HepG2 (cell line): ENCODE data around the gene RASD2. TPM values are rescaled to one million over a fixed set of nuclear protein-coding genes. Genes with fewer than 3 reads are reported as not detected.

Experiments used
- AKAP8 ChIP-seq: sonication (generic); formaldehyde crosslinking; IDR thresholded peaks from 2 replicates; pipeline ENCODE4 v1.5.1; 2020; ENCODE audit warnings: mild to moderate bottlenecking, missing genetic modification reagents
- ARNT2 ChIP-seq: sonication (generic); formaldehyde crosslinking; IDR thresholded peaks from 2 replicates; pipeline ENCODE4 v1.8.0; 2022; ENCODE audit warnings: mild to moderate bottlenecking, low read depth, missing genetic modification reagents, moderate library complexity
- HHEX ChIP-seq: IDR thresholded peaks from 2 replicates; pipeline ENCODE4 v1.6.1; 2016; ENCODE audit warnings: control low read depth
- HNRNPL ChIP-seq: fragments of 200-400 bp; formaldehyde crosslinking; IDR thresholded peaks from 2 replicates; pipeline ENCODE4 v1.6.1; 2017; ENCODE audit warnings: mild to moderate bottlenecking, low read depth, low read length
- HNRNPLL ChIP-seq: fragments of 200-400 bp; formaldehyde crosslinking; IDR thresholded peaks from 2 replicates; pipeline ENCODE4 v1.6.1; 2017; ENCODE audit warnings: mild to moderate bottlenecking, low read depth, low read length; ENCODE audit not compliant: poor library complexity, severe bottlenecking
- KDM3A ChIP-seq: IDR thresholded peaks from 2 replicates; pipeline ENCODE4 v1.6.1; 2018; ENCODE audit warnings: low read depth, missing compliant biosample characterization
- KDM5B ChIP-seq: sonication (generic); formaldehyde crosslinking; IDR thresholded peaks from 2 replicates; pipeline ENCODE4 v1.4.0; 2020; ENCODE audit warnings: missing genetic modification reagents, mild to moderate bottlenecking, borderline replicate concordance
- NAIF1 ChIP-seq: sonication (generic); formaldehyde crosslinking; IDR thresholded peaks from 2 replicates; pipeline ENCODE4 v1.5.0; 2020; ENCODE audit warnings: mild to moderate bottlenecking, missing genetic modification reagents, borderline replicate concordance
- ONECUT2 ChIP-seq: sonication (generic); formaldehyde crosslinking; IDR thresholded peaks from 2 replicates; pipeline ENCODE4 v1.4.0; 2020; ENCODE audit warnings: missing genetic modification reagents
- PAX8 ChIP-seq: sonication (generic); formaldehyde crosslinking; IDR thresholded peaks from 2 replicates; pipeline ENCODE4 v1.8.0; 2022; ENCODE audit warnings: mild to moderate bottlenecking, missing genetic modification reagents, borderline replicate concordance
- PHF8 ChIP-seq: sonication (generic); formaldehyde crosslinking; IDR thresholded peaks from 2 replicates; pipeline ENCODE4 v1.5.0; 2020; ENCODE audit warnings: missing genetic modification reagents
- PRMT3 ChIP-seq: sonication (generic); formaldehyde crosslinking; IDR thresholded peaks from 2 replicates; pipeline ENCODE4 v1.8.1; 2022; ENCODE audit warnings: low read depth, mild to moderate bottlenecking, moderate library complexity, missing genetic modification reagents, borderline replicate concordance
- RAD51 ChIP-seq: fragments of 450-650 bp; IDR thresholded peaks from 2 replicates; pipeline ENCODE4 v1.6.1; 2016; ENCODE audit warnings: borderline replicate concordance
- REXO4 ChIP-seq: sonication (generic); formaldehyde crosslinking; IDR thresholded peaks from 2 replicates; pipeline ENCODE4 v1.8.0; 2022; ENCODE audit warnings: missing genetic modification reagents, mild to moderate bottlenecking, borderline replicate concordance
- RFX5 ChIP-seq: IDR thresholded peaks from 2 replicates; pipeline ENCODE4 v1.6.1; 2011; ENCODE audit warnings: low read depth, low read length, improper control_type of control experiment
- SALL1 ChIP-seq: sonication (generic); formaldehyde crosslinking; IDR thresholded peaks from 2 replicates; pipeline ENCODE4 v1.8.0; 2022; ENCODE audit warnings: mild to moderate bottlenecking, missing genetic modification reagents
- SPEN ChIP-seq: sonication (generic); formaldehyde crosslinking; IDR thresholded peaks from 2 replicates; pipeline ENCODE4 v1.5.1; 2020; ENCODE audit warnings: low read depth, mild to moderate bottlenecking, missing genetic modification reagents
- ZFP1 ChIP-seq: IDR thresholded peaks from 2 replicates; pipeline ENCODE4 v1.6.1; 2016
- ZFY ChIP-seq: sonication (generic); formaldehyde crosslinking; IDR thresholded peaks from 2 replicates; pipeline ENCODE4 v1.4.0; 2020; ENCODE audit warnings: missing genetic modification reagents
- ZMYM2 ChIP-seq: sonication (generic); formaldehyde crosslinking; IDR thresholded peaks from 2 replicates; pipeline ENCODE4 v1.8.0; 2022; ENCODE audit warnings: mild to moderate bottlenecking, missing genetic modification reagents
- ZNF235 ChIP-seq: sonication (generic); formaldehyde crosslinking; IDR thresholded peaks from 2 replicates; pipeline ENCODE4 v1.8.1; 2023; ENCODE audit warnings: mild to moderate bottlenecking, missing genetic modification reagents, borderline replicate concordance
- ZNF468 ChIP-seq: sonication (generic); formaldehyde crosslinking; IDR thresholded peaks from 2 replicates; pipeline ENCODE4 v1.8.0; 2022; ENCODE audit warnings: mild to moderate bottlenecking, moderate library complexity, missing genetic modification reagents
- ZNF547 ChIP-seq: sonication (generic); formaldehyde crosslinking; IDR thresholded peaks from 2 replicates; pipeline ENCODE4 v1.5.1; 2020; ENCODE audit warnings: mild to moderate bottlenecking, missing genetic modification reagents
- ZNF672 ChIP-seq: sonication (generic); formaldehyde crosslinking; IDR thresholded peaks from 2 replicates; pipeline ENCODE4 v1.8.1; 2022; ENCODE audit warnings: missing genetic modification reagents
- ZNF772 ChIP-seq: sonication (generic); formaldehyde crosslinking; IDR thresholded peaks from 2 replicates; pipeline ENCODE4 v1.5.0; 2020; ENCODE audit warnings: mild to moderate bottlenecking, missing genetic modification reagents
- ZNF776 ChIP-seq: sonication (generic); formaldehyde crosslinking; IDR thresholded peaks from 2 replicates; pipeline ENCODE4 v1.4.0; 2020; ENCODE audit warnings: mild to moderate bottlenecking, missing genetic modification reagents
- ZNF780A ChIP-seq: sonication (generic); formaldehyde crosslinking; IDR thresholded peaks from 2 replicates; pipeline ENCODE4 v1.8.0; 2022; ENCODE audit warnings: mild to moderate bottlenecking, missing genetic modification reagents, moderate library complexity
- ZNF816 ChIP-seq: sonication (generic); formaldehyde crosslinking; IDR thresholded peaks from 2 replicates; pipeline ENCODE4 v1.8.0; 2022; ENCODE audit warnings: missing genetic modification reagents, mild to moderate bottlenecking, borderline replicate concordance
- polyA plus RNA-seq, 8 experiments: library from polyadenylated mRNA; depleted of rRNA in 3 of 8; stranded (reverse) in 7 of 8; unstranded in 1 of 8; fragments of >200 nt; fragmentation: Illumina TruSeq in 4 of 8; extraction: Trizol in 4 of 8; gene quantifications; 2 replicates each; pipeline versions ENCODE4 v1.2.1 to v1.2.3, GENCODE V29; 2011 to 2016; ENCODE audit warnings: low read depth in 4 of 8, missing spikeins in 1 of 8, mixed read lengths in 1 of 8; ENCODE audit not compliant: insufficient read depth in 1 of 8
- total RNA-seq, 5 experiments: library from RNA; depleted of rRNA; stranded (reverse); fragments of >200 nt; fragmentation: Illumina TruSeq; extraction: Trizol; gene quantifications; 2 replicates each; pipeline ENCODE4 v1.2.3, GENCODE V29; 2016; ENCODE audit warnings: low read depth in 1 of 5
- TF ChIP-seq, protein P1 (sequence below): sonication (generic); formaldehyde crosslinking; IDR thresholded peaks from 2 replicates; pipeline ENCODE4 v1.5.0; 2020; ENCODE audit warnings: missing genetic modification reagents, mild to moderate bottlenecking, borderline replicate concordance
- TF ChIP-seq, protein P2 (sequence below): IDR thresholded peaks from 2 replicates; pipeline ENCODE4 v1.6.1; 2016; ENCODE audit warnings: missing genetic modification reagents, missing compliant biosample characterization
- TF ChIP-seq, protein P3 (sequence below): sonication (generic); formaldehyde crosslinking; IDR thresholded peaks from 2 replicates; pipeline ENCODE4 v1.8.0; 2022; ENCODE audit warnings: missing genetic modification reagents, low read depth, mild to moderate bottlenecking, borderline replicate concordance

Gene RASD2
- total and polyA plus RNA-seq, 2 of the 13 experiments (the other 11 are each of a cell fraction or from before 2014, with no cell fraction given), result not detected

DNA sequence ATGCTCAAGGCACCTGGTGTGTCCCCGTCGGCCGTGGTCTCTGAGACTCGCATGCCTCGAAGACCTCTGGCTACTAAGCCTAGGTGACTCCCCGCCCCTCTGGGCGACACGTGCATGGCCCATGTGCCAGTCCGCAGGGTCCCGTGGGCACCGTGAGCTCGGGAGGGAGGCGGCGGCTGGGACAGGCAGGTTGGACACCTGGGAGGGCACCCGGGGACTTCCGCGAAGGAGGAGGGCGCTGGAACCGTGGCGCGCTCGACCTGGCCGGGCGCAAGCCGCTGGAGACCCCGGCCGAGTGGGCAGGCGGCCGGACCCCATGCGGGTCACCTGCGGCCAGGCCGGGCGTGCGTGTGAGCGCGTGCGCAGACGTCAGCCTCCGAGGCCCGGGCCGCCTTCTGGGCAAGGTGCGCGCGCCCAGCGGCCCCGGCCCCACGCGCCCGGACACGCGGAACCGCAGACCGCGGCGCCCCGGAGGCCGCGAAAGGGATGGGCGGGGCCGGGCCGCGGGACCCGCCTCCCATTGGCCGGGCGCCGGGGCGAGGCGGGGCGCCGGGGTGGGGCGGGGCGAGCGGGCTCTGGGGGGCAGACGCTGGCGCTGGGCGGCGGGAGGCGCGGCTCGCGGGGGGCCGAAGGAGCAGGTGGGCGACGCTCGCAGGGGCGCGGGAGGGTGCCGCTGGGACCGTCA is 579 bp upstream of the RASD2 start (continued):
- TF ChIP-seq HNRNPLL (no peak), NAIF1 (CRISPR knock-in tag) (no peak), ZNF547 (CRISPR knock-in tag) (no peak), ZNF468 (CRISPR knock-in tag) (no peak), RFX5 (no peak), ZFP1 (CRISPR knock-in tag) (no peak), ONECUT2 (CRISPR knock-in tag) (no peak), AKAP8 (no peak), HNRNPL (peak; percentile 83; the same call in 1 of the 2 replicates), ARNT2 (CRISPR knock-in tag) (0 out of 2 replicates have a peak, but pooled peaks have one; percentile 48), ZNF672 (CRISPR knock-in tag) (no peak), SALL1 (peak; percentile 49; the same call in 1 of the 2 replicates), PRMT3 (CRISPR knock-in tag) (no peak), ZFY (peak; percentile 44), RAD51 (no peak), HHEX (CRISPR knock-in tag) (no peak), PHF8 (CRISPR knock-in tag) (no peak), ZNF235 (CRISPR knock-in tag) (peak; percentile 33; the same call in 1 of the 2 replicates), KDM5B (peak; percentile 55; the same call in 1 of the 2 replicates), REXO4 (CRISPR knock-in tag) (no peak), PAX8 (no peak), ZNF772 (CRISPR knock-in tag) (peak; percentile 27; the same call in 1 of the 2 replicates), ZMYM2 (CRISPR knock-in tag) (no peak), SPEN (0 out of 2 replicates have a peak, but pooled peaks have one; percentile 38), KDM3A (no peak), ZNF780A (CRISPR knock-in tag) (no peak), ZNF816 (no peak), ZNF776 (CRISPR knock-in tag) (peak; percentile 89; the same call in 1 of the 2 replicates)
- TF ChIP-seq, protein P1, sequence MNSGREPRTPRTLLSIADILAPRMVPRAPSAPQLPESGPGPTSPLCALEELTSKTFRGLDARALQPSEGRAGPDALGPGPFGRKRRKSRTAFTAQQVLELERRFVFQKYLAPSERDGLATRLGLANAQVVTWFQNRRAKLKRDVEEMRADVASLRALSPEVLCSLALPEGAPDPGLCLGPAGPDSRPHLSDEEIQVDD (CRISPR knock-in tag), result no peak
- TF ChIP-seq, protein P2, sequence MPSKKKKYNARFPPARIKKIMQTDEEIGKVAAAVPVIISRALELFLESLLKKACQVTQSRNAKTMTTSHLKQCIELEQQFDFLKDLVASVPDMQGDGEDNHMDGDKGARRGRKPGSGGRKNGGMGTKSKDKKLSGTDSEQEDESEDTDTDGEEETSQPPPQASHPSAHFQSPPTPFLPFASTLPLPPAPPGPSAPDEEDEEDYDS (CRISPR knock-in tag), result no peak
- TF ChIP-seq, protein P3, sequence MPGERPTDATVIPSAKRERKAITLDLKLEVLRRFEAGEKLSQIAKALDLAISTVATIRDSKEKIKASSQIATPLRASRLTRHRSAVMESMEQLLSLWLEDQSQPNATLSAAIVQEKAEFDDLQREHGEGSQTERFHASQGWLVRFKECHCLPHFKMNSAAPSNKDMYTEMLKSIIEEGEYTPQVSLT, result no peak
